Subcutaneous abdominal adipose tissue (tissue), 5 donors: ENCODE data around the gene CPEB4.

ENCODE experiments used
- H3K27ac ChIP-seq: one replicate; pipeline ENCODE4 v1.7.0; 2013; ENCODE audit warnings: low read depth, mild to moderate bottlenecking, inconsistent platforms, low read length, moderate library complexity
- H3K27me3 ChIP-seq, 5 donors: one replicate each; pipeline ENCODE4 v1.7.0; 2013; ENCODE audit warnings: low read length in 5 of 5, inconsistent platforms in 1 of 5; ENCODE audit not compliant: control insufficient read depth in 5 of 5, insufficient read depth in 4 of 5
- H3K36me3 ChIP-seq, 5 donors: one replicate each; pipeline ENCODE4 v1.7.0; 2013; ENCODE audit warnings: low read length in 5 of 5; ENCODE audit not compliant: control insufficient read depth in 5 of 5, insufficient read depth in 5 of 5
- H3K4me1 ChIP-seq, 5 donors: one replicate each; pipeline ENCODE4 v1.7.0; 2013; ENCODE audit warnings: low read length in 5 of 5, mild to moderate bottlenecking in 3 of 5, moderate library complexity in 1 of 5; ENCODE audit not compliant: control insufficient read depth in 5 of 5, insufficient read depth in 5 of 5
- H3K4me3 ChIP-seq, 5 donors: one replicate each; pipeline ENCODE4 v1.7.0; 2013; ENCODE audit warnings: low read length in 5 of 5, low read depth in 1 of 5
- H3K9ac ChIP-seq, 5 donors: one replicate each; pipeline ENCODE4 v1.7.0; 2013; ENCODE audit warnings: low read length in 5 of 5, mild to moderate bottlenecking in 4 of 5, moderate library complexity in 3 of 5
- H3K9me3 ChIP-seq, 5 donors: one replicate each; pipeline ENCODE4 v1.7.0; 2013; ENCODE audit warnings: low read length in 5 of 5; ENCODE audit not compliant: control insufficient read depth in 5 of 5
- donor health status: healthy.
- donor health status: healthy.
- donor health status: healthy.
- donor health status: healthy.
- donor health status: healthy.

Gene CPEB4

DNA sequence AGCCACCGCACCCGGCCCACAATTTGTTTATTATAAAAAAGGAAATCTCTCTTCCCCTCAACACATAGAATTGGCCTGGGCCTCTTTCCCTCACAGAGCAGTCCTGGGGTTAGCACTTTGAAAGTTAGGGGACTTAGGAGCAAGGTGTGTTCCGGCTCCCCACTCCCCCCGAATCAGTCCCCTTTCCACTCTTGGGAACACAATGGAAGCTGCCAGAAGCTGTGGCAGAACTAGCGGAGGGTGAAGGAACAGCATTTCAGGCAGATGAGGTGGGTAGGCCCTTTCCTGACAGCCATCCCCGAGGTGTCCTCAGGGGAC lies 84.4 kb downstream of the CPEB4 start:
- Histone ChIP-seq H3K4me1 (peaks cover 0 to 15% (median 12%) of the 10 kb centered on the region in 5 donors), H3K9me3 (no peaks in the 10 kb centered on the region), H3K27ac (no peak overlapping the region), H3K4me3 (peak overlapping the region; percentile 61 to 71 (median 68)), H3K36me3 (no peaks in the 10 kb centered on the region), H3K27me3 (peaks cover 0 to 4% (median 0%) of the 10 kb centered on the region in 5 donors), H3K9ac (peak overlapping the region in 4 of 5 donors; percentile 49 to 77 (median 58))

DNA sequence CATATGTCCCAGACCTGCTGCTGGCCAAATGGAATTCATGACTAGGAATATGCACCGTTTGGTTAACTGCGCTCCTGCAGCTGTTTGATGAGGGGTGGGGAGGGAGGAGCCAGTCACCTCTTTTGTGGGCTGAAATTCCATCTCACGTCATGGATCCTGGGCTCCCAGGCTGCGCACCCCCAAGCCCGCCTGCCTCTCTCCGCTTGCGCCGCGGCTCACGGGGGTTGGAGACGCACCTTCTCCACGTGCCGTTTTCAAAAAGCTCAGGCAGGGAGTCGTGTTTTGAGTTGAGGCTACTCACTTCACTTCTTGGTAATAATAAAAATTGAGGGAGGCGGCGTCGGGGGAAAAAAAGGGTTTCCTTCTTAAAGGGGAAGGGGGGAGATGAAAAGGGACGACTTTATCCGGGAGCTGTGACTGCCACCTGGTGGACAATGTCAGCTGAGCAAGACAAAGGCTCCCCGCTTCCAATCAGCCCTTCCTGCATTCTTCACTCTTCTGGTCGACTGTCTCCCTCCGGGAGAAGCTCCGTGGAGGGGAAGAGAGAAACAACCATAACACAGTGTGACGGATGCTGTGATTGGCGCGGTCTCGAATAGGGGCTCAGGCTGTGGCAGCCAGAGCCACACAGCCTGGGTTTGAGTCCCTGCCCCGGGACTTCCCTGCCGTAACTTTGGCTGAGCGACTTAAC lies 84.9 kb downstream of the CPEB4 start:
- Histone ChIP-seq H3K9me3 (no peaks in the 10 kb centered on the region), H3K36me3 (no peaks in the 10 kb centered on the region), H3K9ac (peak overlapping the region in 4 of 5 donors; percentile 49 to 77 (median 58)), H3K4me1 (peaks cover 0 to 15% (median 12%) of the 10 kb centered on the region in 5 donors), H3K27ac (no peak overlapping the region), H3K27me3 (peaks cover 0 to 4% (median 0%) of the 10 kb centered on the region in 5 donors), H3K4me3 (peak overlapping the region; percentile 61 to 71 (median 68))

DNA sequence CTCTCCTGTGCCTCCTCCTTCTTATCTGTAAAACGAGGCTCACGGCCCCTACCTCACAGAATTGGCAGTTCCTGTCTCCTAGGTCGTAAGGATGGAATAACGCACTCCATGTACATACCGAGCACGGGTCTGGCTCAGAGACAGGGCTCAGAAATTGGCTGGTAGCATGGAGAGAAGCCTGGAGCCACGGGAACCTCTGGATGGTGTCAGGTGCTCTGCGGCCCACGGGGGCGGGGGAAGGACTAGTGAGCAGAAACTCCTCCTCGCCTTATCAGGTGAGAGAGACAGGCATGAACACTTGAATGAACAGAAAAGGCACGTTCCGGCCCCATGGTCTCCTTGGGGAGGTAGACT lies 85.4 kb downstream of the CPEB4 start:
- H3K9ac ChIP-seq: peak overlapping the region in 3 of 5 donors; percentile 49 to 77 (median 64)
- no peaks in the 10 kb centered on the region for H3K36me3 ChIP-seq
- no peaks in the 10 kb centered on the region for H3K9me3 ChIP-seq
- peak overlapping the region; percentile 61 to 71 (median 68) for H3K4me3 ChIP-seq
- no peak overlapping the region for H3K27ac ChIP-seq
- H3K27me3 ChIP-seq: peaks cover 0 to 4% (median 0%) of the 10 kb centered on the region in 5 donors
- peaks cover 0 to 15% (median 12%) of the 10 kb centered on the region in 5 donors for H3K4me1 ChIP-seq

DNA sequence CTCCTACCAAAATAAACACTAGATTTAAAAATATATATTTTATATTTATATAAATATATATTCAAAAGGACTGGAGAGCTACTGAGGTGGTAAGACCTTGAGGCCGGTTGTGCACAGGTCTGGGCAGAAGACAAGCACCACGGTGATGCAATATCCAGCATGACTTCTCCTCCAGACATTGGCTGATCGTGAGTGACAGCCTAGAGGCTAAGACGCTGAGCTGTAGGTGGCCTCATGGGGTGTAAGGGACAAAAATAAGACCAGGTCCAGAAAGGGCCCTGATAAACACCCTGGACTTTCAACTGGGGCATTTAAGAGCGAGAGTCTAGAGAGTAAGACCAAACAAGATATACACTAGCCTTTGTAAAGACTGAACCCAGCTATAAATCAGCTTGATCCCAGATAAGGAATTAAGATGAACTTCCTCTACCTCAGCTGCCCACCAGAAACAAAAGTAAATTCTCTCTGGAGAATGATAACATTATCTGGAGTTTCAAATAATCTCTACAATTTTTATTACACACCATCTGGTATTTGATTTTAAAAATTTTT lies 86.6 kb downstream of the CPEB4 start:
- Histone ChIP-seq H3K4me3 (no peak overlapping the region), H3K9ac (no peak overlapping the region), H3K27ac (no peak overlapping the region), H3K27me3 (peaks cover 0 to 4% (median 0%) of the 10 kb centered on the region in 5 donors), H3K4me1 (peaks cover 0 to 15% (median 12%) of the 10 kb centered on the region in 5 donors), H3K9me3 (no peaks in the 10 kb centered on the region), H3K36me3 (no peaks in the 10 kb centered on the region)

DNA sequence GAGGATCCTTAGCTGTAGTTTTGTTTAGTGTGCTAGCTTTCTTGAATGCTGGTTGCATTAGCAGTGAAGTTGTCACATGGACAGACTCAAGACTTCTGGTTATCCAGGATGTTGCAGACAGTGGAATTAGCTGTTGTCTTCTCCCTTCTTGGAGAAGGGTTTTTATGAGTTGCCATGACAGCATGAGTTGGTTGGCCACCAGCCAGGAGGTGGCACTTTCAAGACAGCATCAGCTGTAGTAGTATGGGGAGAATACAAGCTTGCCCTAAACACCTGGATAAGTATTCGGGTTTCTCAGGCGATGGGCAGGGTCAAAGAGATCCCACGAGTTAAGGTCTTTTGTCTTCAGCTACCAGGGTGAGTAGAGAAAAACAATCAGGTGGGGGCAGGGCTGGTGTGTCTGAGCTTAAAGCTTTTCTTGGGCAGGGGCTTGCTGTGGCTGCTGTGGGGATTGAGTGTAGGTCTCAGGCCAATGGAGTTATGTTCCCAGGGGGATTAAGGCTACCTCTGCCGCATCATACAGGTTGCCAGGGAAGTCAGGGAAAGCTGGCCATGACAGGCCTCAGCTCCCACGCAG lies 93.1 kb downstream of the CPEB4 start:
- Histone ChIP-seq H3K36me3 (no peaks in the 10 kb centered on the region), H3K4me3 (no peak overlapping the region), H3K4me1 (no peaks in the 10 kb centered on the region), H3K9me3 (peaks cover 0 to 4% (median 0%) of the 10 kb centered on the region in 5 donors), H3K27me3 (peaks cover 0 to 9% (median 3%) of the 10 kb centered on the region in 5 donors), H3K9ac (no peak overlapping the region), H3K27ac (no peak overlapping the region)

DNA sequence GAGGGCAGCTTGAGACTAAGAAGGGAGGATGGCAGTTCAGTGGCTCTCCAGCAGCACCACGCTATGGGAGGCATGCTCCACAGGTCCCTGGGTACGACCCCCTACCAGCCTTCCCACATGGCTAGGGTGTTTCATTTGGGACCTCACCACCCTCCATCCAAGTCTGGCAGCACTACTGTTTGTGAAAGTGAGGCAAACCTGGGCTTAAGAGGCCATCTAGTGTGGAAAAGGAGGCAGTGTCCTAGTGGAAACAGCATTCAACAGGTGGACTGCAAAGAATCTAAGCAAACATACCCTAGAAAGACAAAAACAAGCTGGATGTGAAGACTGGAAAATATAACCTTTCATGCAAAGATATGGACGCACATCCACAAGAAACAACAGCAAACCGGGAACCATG lies 96.1 kb downstream of the CPEB4 start:
- H3K9me3 ChIP-seq: peaks cover 0 to 4% (median 0%) of the 10 kb centered on the region in 5 donors
- H3K36me3 ChIP-seq: no peaks in the 10 kb centered on the region
- no peaks in the 10 kb centered on the region for H3K4me1 ChIP-seq
- H3K4me3 ChIP-seq: no peak overlapping the region
- peaks cover 0 to 9% (median 3%) of the 10 kb centered on the region in 5 donors for H3K27me3 ChIP-seq
- H3K9ac ChIP-seq: no peak overlapping the region
- no peak overlapping the region for H3K27ac ChIP-seq

DNA sequence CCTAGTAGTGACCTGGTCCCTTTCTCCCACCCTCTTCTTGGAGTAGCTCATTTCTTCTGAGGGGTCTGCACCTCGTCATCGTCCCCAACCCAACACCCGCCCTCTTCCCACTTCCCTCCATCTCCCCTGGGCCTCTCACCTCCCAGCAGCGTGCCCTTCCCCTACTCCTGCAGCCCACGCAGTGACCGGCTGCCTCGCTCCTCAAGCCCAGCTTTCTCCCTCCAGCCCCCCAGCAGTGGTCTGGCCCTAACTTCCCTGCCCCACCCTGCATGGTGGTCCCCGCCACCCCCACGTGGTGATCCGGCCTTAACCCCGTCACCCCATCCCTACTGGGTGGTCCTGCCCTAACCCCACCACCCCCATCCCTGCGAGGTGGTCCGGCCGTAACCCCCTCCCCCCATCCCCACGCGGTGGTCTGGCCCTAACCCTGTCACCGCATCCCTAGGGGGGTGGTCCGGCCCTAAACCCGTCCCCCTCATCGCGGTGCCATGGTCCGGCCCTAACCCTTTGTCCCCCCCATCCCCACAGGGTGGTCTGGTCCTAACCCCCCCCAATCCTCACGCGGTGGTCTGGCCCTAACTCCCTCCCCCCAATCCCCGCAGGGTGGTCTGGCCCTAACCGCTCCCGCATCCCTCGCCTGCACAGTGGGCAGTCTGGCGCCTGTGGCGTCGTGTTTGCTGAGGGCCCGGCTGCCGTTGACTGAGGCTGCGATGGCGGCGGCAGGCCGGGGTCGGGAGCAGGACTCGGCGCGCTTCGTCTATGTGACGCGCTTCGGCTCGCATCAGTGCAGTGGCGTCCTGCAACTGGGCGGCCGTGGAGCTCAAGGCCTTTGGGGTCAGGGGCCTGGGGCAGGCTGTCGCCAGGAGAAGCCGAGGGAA lies 100.6 kb downstream of the CPEB4 start, which contains the start of gene C5orf47:
Gene C5orf47 (plus strand): TSS at position 617 of the 878 bp plus-strand sequence. CDS start 94 bp downstream, at position 711.
- no peak within 1 kb of the TSS for H3K9ac ChIP-seq
- no peak within 1 kb of the TSS for H3K27ac ChIP-seq
- no peaks in the 10 kb centered on the region for H3K36me3 ChIP-seq
- no peaks in the 10 kb centered on the region for H3K4me1 ChIP-seq
- peaks cover 0 to 2% (median 0%) of the 10 kb centered on the region in 5 donors for H3K9me3 ChIP-seq
- H3K27me3 ChIP-seq: peaks cover 0 to 3% (median 0%) of the 10 kb centered on the region in 5 donors
- H3K4me3 ChIP-seq: no peak within 1 kb of the TSS

DNA sequence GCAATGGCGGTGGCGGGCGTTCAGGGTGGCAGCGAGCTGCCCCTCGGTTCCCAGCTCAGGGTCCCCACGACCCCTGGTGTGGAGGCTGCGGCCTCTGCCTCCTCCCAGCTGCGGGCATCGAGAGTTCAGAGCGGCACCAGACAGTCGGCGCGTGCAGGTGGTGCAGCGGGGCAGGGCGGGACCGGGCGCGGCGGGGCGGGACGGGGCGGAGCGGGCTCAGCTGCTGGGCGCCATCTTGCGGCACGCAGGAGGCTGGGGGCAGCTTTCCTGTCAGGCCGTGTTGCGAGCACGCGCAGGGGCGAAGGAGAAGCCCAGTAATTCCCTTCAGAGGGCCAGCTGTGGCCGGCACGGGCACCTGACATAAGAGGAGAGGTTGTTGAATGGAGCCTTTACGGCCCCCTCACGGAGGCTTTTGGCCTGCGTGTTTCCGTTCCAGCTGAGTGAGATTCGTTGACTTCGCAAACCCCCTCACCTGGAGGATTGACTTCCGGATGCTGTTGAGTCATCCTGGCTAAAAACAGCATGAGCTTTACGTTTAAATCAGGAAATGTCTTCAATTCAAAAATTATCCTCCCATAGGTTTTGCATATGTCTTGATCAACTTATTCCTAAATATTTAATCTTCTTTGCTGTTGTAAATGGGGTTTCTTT lies 101.4 kb downstream of the CPEB4 start:
- Histone ChIP-seq H3K36me3 (no peaks in the 10 kb centered on the region), H3K9ac (no peak overlapping the region), H3K27me3 (peaks cover 0 to 3% (median 0%) of the 10 kb centered on the region in 5 donors)

DNA sequence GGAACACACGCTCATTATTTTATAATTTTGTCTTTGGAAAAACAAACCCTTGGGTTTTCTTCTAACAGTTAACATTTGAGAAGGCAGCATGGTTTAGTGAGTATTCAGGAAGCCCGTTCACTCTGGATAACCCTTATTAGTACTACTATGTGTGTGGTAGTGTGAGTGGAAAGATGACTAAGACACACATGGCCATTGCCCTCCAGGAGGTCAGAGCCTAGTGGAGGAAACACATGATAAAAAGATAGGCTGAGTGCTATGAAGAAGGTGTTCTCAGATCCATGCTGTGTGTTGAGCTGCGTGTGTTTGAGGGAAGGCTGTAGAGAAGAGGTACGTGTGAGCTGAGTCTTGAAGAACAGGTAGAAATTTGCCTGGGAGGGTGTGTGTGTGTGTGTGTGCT lies 109.2 kb downstream of the CPEB4 start:
- Histone ChIP-seq H3K27ac (no peak overlapping the region), H3K9ac (no peak overlapping the region), H3K9me3 (no peaks in the 10 kb centered on the region), H3K4me3 (no peak overlapping the region), H3K27me3 (no peaks in the 10 kb centered on the region), H3K4me1 (no peaks in the 10 kb centered on the region), H3K36me3 (no peaks in the 10 kb centered on the region)

More for the DNA sequence above, 101.4 kb downstream of the CPEB4 start:
- Histone ChIP-seq H3K9me3 (peaks cover 0 to 2% (median 0%) of the 10 kb centered on the region in 5 donors), H3K4me3 (no peak overlapping the region), H3K4me1 (no peaks in the 10 kb centered on the region), H3K27ac (no peak overlapping the region)
